NCI-H2196 treated with DMSO at 0.1 percent for 48 hours (cell line): ENCODE results near the gene CGGBP1.

ENCODE experiments used
- DNase-seq: peaks from one replicate; lab custom pipeline; 2025; ENCODE audit not compliant: unreplicated experiment; lab: John Stamatoyannopoulos, UW

Gene CGGBP1

DNA sequence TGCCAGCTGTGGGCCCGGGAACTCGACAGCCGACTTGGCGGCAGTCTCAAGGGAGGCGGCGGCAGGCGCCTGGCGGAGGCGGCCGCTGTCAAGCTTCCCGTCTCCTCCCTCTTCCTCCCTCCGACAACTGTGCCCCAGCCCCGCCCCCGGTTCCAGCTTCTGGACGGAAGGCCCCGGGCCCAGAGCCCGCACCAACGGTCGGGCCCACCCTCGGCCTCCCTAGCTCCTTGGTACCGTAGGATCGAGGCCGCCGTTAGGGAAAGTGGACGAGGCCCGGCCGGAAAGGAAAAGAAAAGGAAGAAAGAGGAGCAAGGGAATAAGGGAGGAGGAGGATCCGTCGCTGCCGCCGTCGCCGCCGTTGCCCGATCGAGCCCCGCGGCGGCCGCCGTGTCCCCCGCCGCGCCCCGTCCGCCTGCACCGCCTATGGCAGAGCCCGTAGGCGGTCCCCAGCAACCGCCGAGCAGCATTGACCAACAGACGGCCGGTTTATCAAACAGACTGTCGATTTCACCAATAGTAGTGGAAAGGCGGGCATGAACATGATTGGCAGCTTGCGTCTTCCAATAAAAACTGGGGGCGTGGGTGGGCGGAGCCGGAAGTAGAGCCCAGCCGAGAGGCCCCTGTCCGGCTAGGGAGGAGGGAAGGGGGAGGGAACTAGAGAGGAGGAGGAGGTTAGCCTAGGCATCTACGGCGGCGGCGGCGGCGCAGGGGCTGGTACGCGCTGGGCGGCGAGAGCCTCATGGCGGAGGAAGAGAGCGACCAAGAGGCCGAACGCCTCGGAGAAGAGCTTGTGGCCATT, at the start of gene CGGBP1, which contains the start of gene ZNF654:
TSS of gene CGGBP1 (minus strand) at position 425 of the 799 bp plus-strand sequence. CDS start 3,029 bp downstream, outside the sequence.
TSS of gene ZNF654 (plus strand) at position 675 of the 799 bp plus-strand sequence. CDS start at position 740, 65 bp downstream.
- peak; percentile 79 for DNase-seq

DNA sequence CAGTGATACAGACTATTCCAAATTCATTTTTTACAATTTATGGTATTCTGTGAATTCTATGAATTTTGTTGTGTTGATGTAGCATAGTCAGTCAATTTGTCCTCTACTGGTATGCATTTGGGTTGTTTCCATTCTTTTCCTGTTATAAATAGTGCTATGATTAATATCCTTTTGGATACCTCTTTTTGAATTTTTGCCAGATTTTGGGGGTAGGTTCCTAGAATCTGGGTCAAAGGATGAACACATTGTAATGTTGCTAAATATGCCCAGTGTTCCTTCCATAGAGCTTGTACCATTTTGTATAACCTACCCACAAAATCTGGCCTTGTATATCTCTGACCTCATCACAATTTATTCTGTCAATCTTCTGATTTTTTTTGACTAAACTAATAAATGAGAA, 46.5 kb upstream of the CGGBP1 start:
- no peak for DNase-seq

DNA sequence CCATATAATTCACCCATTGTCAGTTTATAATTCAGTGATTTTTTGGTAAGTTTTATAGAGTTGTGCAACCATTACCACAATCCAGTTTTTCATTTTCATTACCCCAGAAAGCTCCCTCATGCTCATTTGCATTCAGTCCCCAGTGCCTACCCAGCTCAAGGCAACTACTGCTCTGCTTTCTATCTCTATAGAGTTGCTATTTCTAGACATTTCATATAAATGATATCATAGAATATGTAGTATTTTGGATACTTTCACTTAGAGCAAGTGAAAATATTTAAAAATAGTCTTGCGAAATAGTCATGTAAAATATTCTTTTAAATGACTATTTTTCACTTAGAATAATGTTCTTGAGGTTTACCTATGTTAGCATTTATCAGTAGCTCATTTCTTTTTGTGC, 42.3 kb upstream of the CGGBP1 start:
- DNase-seq: no peak

DNA sequence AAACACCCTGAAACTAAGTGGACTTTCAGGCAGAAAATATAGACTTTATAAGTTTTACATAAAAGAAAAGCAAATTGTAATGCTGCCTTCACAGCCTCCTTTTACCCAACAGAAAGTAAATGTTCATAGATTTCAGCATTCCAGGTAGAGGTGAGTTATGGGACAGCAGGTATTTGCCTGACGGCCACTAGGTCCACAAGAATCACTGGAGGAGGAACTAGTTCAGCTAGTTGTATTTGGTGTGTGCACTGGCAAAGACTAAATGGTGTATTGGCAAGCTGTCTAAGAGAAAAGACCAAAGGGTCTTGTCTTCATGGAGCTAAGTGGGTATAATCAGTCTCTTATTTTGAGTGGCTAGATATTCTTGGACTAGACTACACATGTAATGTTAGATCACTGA, 34.5 kb upstream of the CGGBP1 start:
- no peak for DNase-seq

DNA sequence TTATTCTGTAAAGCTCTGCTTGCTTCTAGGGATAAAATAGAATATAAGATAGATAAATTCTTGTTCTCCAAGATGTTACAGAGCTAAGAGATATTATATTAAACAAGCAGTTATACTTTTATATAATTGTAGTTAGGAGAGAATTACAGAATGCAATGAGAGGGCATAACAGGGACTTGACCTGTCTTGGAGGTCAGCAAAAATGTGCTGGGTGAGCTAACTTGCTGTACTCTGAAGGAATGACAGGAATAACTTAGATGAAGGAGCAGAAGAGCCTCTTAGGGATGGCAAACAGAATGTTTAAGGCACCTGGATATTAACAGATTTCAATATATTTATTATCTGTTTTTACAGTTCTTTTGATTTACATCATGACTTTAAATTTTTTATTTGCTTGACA, 33.5 kb upstream of the CGGBP1 start:
- DNase-seq: no peak

- no peak for DNase-seq
Observed at GRCh38 chr3:88090681-88091080, 31.9 kb upstream of the CGGBP1 start.

DNA sequence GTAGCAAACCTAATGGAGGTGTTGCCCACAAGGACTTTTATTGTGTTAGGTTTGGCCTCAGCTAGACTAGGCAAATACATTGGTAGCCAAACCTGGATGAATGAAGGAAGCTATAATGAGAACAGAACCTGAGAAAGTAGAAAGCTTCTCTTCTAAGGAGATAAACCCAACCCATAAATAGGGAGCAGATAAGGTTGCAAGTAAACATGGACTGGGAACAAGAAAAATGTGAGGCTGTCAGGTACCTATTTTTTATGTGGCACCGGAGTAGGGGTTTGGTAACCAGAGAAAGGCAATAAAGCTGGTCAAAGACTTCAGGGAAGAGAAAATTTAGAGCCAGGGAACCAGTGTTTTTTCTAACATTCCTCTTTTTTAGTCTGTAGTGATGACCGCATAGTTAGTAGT, 25.3 kb upstream of the CGGBP1 start:
- no peak for DNase-seq

- no peak for DNase-seq
Observed at GRCh38 chr3:88082854-88083253, 24.0 kb upstream of the CGGBP1 start.

DNA sequence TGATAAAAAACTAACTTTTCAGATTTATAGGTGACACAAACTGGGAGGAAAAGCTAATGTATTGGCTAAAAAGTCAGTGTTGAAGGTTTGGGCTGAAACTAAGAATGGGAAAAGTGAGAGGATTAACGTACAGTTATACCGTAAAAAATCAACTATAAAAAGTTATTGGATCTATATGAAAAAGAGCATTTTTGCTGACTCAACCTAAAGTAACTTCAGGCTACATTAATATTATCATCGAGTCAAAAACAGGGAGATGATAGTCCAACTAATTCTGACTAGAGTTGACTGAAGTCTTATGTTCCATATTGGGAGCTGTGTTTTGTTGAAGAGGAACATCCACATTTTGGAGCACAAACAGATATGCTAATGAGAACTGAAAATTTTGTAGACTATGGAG, 20.1 kb upstream of the CGGBP1 start:
- no peak for DNase-seq

GRCh38 chr3:88076712-88077111, 17.9 kb upstream of the CGGBP1 start:
- no peak for DNase-seq

DNA sequence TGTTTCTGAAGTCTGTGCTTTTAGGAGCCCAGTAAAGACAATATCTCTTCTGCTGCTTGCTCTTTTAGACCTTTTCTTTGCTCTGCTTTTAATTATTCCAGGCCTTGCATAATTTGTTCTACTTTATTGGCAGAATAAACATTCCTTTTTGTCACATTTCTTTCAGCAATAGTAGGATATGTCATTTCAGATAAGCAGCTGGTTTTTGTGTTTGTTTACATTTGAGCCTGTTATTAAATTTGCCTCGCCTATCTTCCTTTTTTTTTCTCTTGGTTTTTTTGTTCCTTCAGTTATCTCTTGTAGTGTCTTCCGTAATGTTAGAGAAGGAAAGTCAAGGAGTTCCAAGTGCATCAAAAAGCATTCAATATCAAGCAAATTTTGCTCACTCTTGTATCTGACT, 16.7 kb upstream of the CGGBP1 start:
- DNase-seq: no peak

DNA sequence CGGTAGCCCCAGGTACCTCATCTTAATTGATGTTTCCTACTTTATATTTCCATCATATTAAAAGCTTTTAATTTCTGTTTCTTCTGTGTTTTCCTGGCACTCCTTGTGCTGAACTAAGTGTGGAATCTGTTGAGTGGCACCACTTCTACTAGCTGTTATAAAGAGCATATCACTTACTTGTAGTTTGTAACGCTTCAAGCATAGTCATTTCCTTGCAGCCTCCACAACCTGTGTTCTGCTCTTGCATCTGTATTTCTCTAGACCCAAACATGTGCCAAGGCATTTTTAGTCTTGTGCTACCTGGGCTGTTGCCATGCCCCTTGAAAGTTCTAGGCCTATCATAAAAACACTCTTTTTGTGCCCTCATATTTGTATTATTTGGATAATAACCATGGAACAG, 16.3 kb upstream of the CGGBP1 start:
- DNase-seq: no peak

- DNase-seq: no peak
Observed at GRCh38 chr3:88061746-88062145, 2.9 kb upstream of the CGGBP1 start.

DNA sequence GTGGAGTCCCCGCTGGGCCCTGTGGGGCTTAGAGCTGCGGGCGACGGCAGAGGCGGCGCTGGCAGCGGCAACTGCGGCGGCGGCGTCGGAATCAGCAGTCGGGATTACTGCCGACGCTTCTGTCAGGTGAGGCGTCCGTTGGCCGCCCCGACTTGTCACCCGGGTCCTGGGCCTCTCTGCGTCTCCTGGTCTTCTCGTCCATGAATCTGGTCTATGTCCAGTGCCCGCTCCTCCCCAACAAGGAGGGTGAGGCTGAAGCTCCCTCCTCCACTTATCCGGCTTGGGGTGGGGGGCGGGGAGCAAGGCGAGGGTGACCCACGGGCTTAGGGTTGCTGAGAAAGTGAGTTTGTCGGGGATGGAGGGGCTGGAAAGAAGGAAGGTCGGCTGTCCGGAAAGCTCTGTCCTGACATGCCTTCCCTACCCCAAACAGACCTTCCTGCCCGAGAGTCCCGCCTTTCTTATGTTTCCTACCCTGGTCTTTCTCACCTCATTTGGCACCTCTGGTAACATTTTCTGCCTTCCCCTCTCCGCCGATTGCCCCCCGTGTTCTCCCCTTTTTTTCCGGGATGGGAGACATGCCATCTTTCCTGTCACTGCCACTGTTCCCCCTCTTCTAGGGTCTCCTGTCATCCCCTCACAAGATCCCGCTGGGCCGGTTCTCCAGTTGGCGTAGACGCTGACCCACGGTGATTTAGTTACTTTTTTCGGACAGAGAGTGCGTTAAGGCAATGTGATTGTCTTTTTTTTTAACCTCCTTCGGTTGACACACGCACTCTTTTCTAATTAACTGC, 770 bp upstream of the CGGBP1 start:
- no peak for DNase-seq

GRCh38 chr3:88058306-88058580, 562 bp downstream of the CGGBP1 start:
- no peak for DNase-seq

- DNase-seq: no peak
Observed at GRCh38 chr3:88057630-88058305, 1.0 kb downstream of the CGGBP1 start.

DNA sequence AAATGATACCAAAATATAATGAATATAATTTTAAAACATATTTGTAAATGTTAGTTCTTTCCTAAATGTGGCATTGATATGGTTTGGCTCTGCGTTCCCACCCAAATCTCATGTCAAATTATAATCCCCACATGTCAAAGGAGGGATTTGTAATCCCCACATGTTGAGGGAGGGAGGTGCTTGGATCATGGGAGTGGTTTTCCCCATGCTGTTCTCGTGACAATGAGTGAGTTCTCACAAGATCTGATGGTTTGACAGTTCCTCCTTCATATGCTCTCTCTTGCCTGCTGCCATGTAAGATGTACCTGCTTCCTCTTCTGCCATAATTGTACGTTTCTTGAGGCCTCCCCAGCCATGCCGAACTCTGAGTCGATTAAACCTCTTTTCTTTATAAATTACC, 12.0 kb downstream of the CGGBP1 start:
- no peak for DNase-seq

GRCh38 chr3:88044411-88044810, 14.4 kb downstream of the CGGBP1 start:
- no peak for DNase-seq

DNA sequence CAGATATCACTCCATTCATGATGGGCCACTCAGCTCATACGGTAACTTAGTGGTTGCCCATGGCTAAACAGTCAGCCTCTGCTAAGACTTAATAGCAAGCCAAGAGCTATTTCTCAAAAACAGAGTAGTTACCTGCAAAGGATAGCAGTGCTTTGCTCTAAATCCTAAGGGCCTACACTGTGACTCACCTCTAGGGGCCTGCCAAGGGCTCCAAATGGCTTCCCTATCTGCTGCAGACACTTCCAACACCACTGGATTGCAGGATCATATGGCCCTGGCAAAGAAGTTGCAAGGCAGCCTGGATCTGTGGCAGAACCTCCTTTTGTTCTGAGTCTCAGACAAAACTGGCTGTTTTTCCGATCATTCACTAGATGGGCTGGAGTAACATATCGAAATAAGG, 17.8 kb downstream of the CGGBP1 start:
- no peak for DNase-seq

GRCh38 chr3:88040529-88040928, 18.3 kb downstream of the CGGBP1 start:
- DNase-seq: no peak

GRCh38 chr3:88038566-88038965, 20.2 kb downstream of the CGGBP1 start:
- DNase-seq: no peak

DNA sequence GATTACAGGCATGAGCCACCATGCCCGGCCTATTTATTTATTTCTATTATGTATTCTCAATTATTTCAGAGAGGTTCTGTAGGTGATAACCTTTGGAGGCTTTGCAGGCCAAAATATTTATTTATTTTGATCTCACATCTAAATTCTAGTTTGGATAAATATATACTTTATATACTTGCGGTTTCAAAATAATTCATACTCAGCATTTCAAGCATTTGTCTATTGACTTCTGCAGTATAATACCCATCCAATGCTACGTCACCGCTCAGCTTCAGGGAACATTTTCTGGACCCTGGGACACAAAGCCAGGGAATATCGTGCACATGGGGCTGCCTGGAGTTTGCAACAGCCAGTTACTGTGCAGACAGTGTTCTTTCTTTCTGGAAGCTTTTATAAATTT, 22.6 kb downstream of the CGGBP1 start:
- DNase-seq: no peak
